Activated CD4-positive, alpha-beta T cell treated with anti-CD3 and anti-CD28 coated beads for 36 hours (primary cell): ENCODE measurements around the gene LMO3. TPM values are rescaled to one million over a fixed set of nuclear protein-coding genes. Genes with fewer than 3 reads are reported as not detected.

Source experiments
- ATAC-seq: fragments of 200-7000 bp; cut with Tn5 transposase; one replicate; pipeline ENCODE4 v1.10.0; 2021; ENCODE audit warnings: mild to moderate bottlenecking, moderate library complexity
- CTCF ChIA-PET: fragments of 350-600 bp; sonication (Branson Sonifier 250); formaldehyde crosslinking; loops from one replicate; lab custom pipeline; 2021; ENCODE audit warnings: antibody characterized with exemption; lab: Charles Lee
- POLR2A ChIA-PET: fragments of 350-600 bp; sonication (Branson Sonifier 250); formaldehyde crosslinking; loops from one replicate; lab custom pipeline; 2021; ENCODE audit warnings: antibody characterized with exemption, inconsistent platforms; lab: Charles Lee
- DNase-seq: peaks from one replicate; pipeline ENCODE4 v3.0.0-alpha.2; 2020
- H3K27ac Mint-ChIP-seq: one replicate; pipeline ENCODE4 v1.8.0; 2021; ENCODE audit warnings: mixed read lengths
- H3K27me3 Mint-ChIP-seq: one replicate; pipeline ENCODE4 v1.8.0; 2021; ENCODE audit warnings: mixed read lengths
- H3K36me3 Mint-ChIP-seq: one replicate; pipeline ENCODE4 v1.8.0; 2021; ENCODE audit warnings: low read depth, mixed read lengths
- H3K4me1 Mint-ChIP-seq: one replicate; pipeline ENCODE4 v1.8.0; 2021; ENCODE audit warnings: mixed read lengths
- H3K4me3 Mint-ChIP-seq: one replicate; pipeline ENCODE4 v1.8.0; 2021; ENCODE audit warnings: mild to moderate bottlenecking, moderate library complexity, mixed read lengths
- H3K9me3 Mint-ChIP-seq: one replicate; pipeline ENCODE4 v1.8.0; 2021; ENCODE audit warnings: low read depth, mixed read lengths
- intact Hi-C, 2 experiments: fragments of 100-400 bp; cut with DNase I in 1 of 2; cut with micrococcal nuclease in 1 of 2; formaldehyde crosslinking; loops; one replicate each; pipeline versions ENCODE4 v1.14.2 to v1.15.1; 2022 to 2024; cut with DNase I, micrococcal nuclease
- total RNA-seq, 2 experiments: library from RNA; stranded (reverse); gene quantifications; one replicate each; pipeline ENCODE4 v1.2.3, GENCODE V29; 2021

LMO3 gene
- total RNA-seq, 2 experiments from 2014 or later = not detected

DNA sequence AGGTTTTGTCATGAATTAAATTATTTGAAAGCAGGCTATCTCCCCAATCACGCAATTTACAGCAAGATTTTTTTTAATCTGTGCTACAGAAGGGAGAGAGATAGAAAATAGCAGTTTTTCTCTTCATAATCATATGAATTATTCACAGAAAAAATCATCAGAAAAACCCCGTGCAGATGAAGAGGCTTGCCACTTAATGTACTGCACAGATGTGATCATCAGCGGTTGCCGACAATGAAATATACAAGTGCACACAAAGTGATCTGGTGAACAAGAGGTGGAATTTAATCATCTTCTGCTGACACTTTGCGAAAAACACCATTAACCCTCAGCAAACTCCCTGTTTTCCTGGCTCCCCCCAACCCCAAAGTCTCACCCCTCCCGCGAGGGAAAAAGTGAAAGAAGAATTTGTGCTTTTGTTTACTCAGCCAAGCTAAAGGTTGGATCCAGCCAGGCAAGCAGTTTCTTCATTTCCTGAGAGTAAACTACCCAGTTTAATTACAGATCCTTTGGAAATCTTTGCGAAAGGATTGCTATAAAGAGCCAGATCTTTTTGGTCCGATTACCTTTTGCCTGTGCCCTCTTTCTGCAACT, 3.1 kb upstream of the LMO3 start:
- Mint-ChIP-seq H3K4me1 (no peaks in the 10 kb centered on the region), H3K27me3 (peaks cover 42% of the 10 kb centered on the region), H3K9me3 (peaks cover 3% of the 10 kb centered on the region), H3K27ac (no peak overlapping the region), H3K36me3 (peaks cover 2% of the 10 kb centered on the region), H3K4me3 (no peak overlapping the region)
- intact Hi-C loops = no loop called here
- POLR2A ChIA-PET = no interaction called here
- CTCF ChIA-PET = no interaction called here
- ATAC-seq (no peak), DNase-seq (no peak)

DNA sequence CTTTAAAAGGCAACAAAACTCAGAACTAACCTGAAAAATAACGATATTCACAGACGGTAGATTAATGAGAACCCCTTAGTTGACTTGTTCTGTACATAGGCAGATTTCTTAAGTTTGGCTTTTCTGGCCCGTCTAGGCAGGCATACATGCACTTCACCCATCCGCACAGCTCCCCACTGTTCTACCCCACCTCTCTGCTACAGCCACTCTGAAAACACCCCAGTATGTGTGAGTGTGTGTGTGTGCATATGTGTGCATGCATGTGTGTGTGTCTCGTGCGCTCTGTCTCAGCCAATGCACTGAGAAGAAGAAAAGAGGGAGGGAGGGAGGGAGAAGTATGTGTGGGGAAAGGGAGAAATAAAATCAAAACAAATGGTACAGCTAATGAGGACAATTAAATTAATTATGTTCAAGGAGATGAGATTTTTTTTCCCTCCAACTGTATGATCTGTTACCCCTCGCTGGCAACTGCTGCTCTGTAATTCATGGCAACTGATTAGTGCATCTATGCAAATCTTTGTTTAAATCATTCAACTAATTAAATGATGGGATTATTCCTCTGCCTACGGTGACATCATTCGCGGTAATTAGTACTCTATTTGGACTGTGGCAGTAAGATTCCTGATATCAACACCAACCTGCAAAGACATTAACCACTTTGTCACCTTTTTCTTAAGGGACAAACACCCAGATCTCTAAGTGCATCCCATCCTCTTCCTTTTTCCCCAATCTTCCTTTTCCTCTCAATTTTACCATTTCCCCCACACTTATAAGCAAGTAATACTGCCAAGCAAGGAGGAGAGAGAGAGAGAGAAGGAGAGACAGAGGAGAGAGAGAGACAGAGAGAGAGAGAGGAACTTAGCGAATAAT, 2.2 kb upstream of the LMO3 start:
- ATAC-seq = no peak
- Mint-ChIP-seq H3K9me3 (peaks cover 4% of the 10 kb centered on the region), H3K27me3 (peaks cover 50% of the 10 kb centered on the region), H3K4me3 (no peak overlapping the region), H3K36me3 (peaks cover 2% of the 10 kb centered on the region), H3K27ac (no peak overlapping the region), H3K4me1 (no peaks in the 10 kb centered on the region)
- intact Hi-C loops = no loop called here
- ChIA-PET CTCF (interaction anchor here (1.6 kb wide), 1 partner anchor 9 kb away, joined by 3 read pairs; no protein-coding TSS in a partner anchor), POLR2A (no interaction called here)
- DNase-seq = no peak

DNA sequence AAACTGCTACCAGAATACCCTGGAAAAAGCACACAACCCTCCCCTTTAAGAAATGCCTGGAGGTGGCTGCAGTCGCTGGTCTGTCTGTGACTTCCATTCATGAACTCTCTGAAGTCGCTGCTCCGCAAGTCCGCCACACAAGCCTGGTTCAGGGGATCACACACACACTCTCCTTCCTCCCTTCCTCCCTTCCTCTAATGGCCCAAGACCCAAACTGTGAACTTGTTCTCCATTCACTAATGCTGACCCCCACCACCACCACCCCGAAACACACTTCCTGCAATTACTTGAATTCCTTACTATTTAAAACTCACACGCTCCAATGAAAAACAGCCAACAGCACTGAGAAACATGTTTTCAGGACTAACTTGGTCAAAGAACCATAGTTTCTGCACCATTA, 1.0 kb upstream of the LMO3 start:
- Mint-ChIP-seq H3K27ac (no peak overlapping the region), H3K4me3 (no peak overlapping the region), H3K36me3 (peaks cover 2% of the 10 kb centered on the region), H3K27me3 (peaks cover 51% of the 10 kb centered on the region), H3K9me3 (peaks cover 4% of the 10 kb centered on the region), H3K4me1 (no peaks in the 10 kb centered on the region)
- ATAC-seq (no peak), DNase-seq (no peak)
- intact Hi-C loops = no loop called here
- CTCF ChIA-PET = interaction anchor here (1.6 kb wide), 1 partner anchor 8 kb away, joined by 3 read pairs; no protein-coding TSS in a partner anchor
- POLR2A ChIA-PET = no interaction called here

DNA sequence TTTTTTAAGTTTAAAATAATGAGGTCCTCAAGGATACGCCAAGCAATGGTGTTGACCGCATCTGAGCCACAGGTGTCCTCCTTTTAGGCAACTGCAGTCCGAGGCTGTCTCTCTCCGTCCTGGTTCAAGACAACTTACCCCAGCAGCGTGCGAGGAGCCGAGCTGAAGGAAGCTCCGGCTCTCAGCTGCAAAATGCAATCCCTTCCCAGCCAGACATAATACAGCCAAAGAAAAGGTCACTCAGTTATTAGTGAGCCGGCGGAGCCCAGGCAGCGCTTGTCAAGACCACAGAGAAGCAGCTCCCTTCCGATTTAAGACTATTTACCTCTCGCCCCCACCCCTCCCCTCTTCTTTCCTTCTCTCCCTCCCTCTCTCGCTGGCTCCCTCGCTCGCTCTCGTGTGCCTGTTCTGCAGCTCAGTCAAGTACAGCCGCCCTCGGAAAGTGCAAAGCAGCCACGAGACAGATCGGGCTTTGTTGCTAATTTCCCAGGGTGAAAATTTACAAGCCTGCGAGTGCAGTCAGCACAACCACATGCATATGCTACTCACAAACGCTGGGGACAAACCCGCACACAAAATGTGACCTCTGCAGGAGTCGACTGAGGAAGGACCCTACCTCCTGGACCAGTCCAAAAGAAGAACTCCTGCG, 363 bp upstream of the LMO3 start:
- DNase-seq (no peak), ATAC-seq (no peak)
- peaks cover 2% of the 10 kb centered on the region for H3K36me3 Mint-ChIP-seq
- peaks cover 4% of the 10 kb centered on the region for H3K9me3 Mint-ChIP-seq
- peaks cover 51% of the 10 kb centered on the region for H3K27me3 Mint-ChIP-seq
- ChIA-PET CTCF (no interaction called here), POLR2A (no interaction called here)
- H3K27ac Mint-ChIP-seq = no peak overlapping the region
- intact Hi-C loops = no loop called here
- H3K4me1 Mint-ChIP-seq = no peaks in the 10 kb centered on the region
- no peak overlapping the region for H3K4me3 Mint-ChIP-seq

DNA sequence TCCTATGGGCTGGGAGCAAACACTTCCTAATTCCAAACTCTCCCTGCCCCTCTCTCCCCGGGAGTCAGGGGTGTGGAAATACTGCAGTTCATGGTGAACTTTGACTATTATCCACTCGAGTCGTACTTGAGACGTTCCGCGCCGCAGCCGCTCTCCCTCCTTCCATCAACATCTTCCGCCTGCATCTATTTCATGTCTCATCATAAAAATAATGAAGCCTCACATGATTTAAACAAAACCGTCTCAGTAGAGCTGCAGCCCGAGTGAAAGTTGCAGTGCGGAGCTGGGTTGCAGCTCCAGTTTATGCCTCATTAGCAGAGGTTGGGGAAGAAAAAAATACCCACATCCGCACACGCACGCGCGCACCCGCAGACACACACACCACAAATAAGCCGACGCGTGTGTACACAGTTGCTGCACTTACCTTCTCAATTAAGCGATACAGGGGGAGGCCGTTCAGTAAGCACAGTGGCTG, 283 bp downstream of the LMO3 start:
- ChIA-PET POLR2A (no interaction called here), CTCF (interaction anchor here (0.7 kb wide), 1 partner anchor 15 kb away, joined by 3 read pairs; no protein-coding TSS in a partner anchor)
- DNase-seq = no peak
- no peak for ATAC-seq
- H3K9me3 Mint-ChIP-seq = peaks cover 4% of the 10 kb centered on the region
- peaks cover 2% of the 10 kb centered on the region for H3K36me3 Mint-ChIP-seq
- H3K4me3 Mint-ChIP-seq = no peak overlapping the region
- H3K27me3 Mint-ChIP-seq = peaks cover 51% of the 10 kb centered on the region
- no peak overlapping the region for H3K27ac Mint-ChIP-seq
- H3K4me1 Mint-ChIP-seq = no peaks in the 10 kb centered on the region
- intact Hi-C loops = no loop called here

DNA sequence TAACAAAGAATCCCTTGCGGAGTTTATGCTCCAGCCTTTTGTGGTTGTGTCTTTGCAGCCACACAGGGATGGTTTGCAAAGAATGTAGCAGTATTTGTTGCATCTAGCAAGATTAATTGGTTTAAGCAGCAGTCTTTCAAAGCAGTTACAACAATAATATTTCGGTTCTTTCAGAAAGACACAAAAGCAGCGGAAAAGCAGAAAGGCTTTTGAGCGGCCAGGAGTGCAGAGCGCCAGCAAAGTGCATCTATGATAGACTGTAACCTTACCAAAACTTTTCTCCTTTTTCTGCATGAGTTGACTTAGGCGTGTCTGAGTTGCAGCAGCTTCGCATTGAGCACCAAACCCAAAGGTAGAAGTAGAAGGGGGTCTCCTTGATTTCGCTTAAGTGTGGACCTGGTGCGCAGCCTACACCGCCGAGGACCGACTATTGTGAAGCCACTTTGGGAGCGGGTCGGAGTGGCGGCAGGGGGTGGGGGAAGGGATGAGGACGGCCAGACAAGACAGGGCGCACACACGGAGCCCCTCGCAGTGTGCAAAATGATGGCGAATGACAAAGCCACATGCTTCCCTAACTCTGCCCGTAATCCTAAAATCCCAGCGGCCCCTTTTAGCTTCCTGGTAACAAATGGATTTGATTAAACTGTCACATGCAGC, 1.2 kb downstream of the LMO3 start:
- ChIA-PET CTCF (no interaction called here), POLR2A (no interaction called here)
- no peak for ATAC-seq
- H3K9me3 Mint-ChIP-seq = peaks cover 4% of the 10 kb centered on the region
- peaks cover 2% of the 10 kb centered on the region for H3K36me3 Mint-ChIP-seq
- intact Hi-C loops = no loop called here
- H3K4me1 Mint-ChIP-seq = no peaks in the 10 kb centered on the region
- H3K27me3 Mint-ChIP-seq = peaks cover 45% of the 10 kb centered on the region
- no peak overlapping the region for H3K4me3 Mint-ChIP-seq
- no peak for DNase-seq
- no peak overlapping the region for H3K27ac Mint-ChIP-seq

DNA sequence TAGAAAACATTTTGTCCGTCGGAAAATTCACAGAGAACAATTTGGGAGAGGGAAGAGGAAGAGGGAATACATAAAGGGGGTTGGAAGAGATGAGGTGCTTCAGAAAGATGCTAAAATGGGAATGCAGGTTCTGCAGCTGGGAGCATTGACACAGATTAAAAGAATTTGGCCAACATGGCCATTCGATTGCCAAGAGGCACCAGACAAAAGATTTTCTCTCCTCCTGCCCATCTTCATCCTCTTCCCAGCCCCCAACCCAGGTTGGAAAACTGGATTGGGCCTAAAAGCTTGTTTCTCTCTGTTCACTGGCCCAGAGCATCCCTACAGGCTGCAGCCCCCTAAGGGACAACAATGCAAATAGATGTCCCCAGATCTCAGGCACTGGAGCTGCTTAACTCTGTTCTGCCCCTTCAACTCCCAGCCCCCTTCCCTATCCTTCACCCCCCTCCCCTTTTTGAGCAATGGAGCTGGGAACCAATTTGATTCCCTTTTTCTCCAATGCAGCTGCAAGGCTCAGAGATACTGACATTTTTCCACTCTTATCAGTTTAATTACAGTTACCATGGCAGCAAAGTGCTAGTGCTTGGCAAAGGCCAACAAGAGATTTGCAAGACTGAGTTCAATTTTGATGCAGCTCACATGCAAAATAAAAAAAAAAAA, 1.9 kb downstream of the LMO3 start:
- Mint-ChIP-seq H3K4me1 (no peaks in the 10 kb centered on the region), H3K9me3 (peaks cover 4% of the 10 kb centered on the region), H3K4me3 (no peak overlapping the region), H3K27ac (no peak overlapping the region), H3K27me3 (peaks cover 39% of the 10 kb centered on the region), H3K36me3 (peaks cover 2% of the 10 kb centered on the region)
- POLR2A ChIA-PET = no interaction called here
- DNase-seq = no peak
- CTCF ChIA-PET = no interaction called here
- ATAC-seq = no peak
- intact Hi-C loops = no loop called here

DNA sequence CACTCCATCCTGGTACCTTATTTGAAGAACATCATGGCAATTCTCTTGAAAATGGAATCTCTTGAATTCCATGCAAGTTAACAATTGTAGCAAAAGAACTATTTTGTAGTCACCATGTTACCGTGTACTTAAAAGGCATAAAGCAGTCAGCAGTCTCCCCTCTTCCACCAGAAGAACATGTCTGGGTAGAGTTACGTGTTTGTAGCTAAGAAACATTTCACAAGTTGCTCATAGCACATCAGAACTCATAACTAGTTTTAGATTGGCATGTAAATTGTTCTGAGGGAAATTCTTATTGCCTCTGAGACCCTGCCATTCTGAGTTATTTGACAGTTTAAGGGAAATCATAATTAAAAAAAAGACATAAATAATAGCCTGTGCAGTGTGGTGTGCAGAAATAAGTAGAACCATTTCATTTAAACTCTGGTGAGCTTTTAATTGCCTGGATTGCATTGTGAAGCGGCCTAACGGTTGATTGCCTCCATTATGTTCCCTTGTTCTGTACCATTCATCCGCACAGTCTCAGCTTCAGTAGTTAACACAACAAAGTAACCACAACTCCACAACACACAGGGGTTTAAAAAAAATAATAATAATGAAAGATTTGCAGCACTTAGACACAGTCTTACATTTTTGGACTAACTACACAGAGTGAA, 2.6 kb downstream of the LMO3 start:
- H3K9me3 Mint-ChIP-seq = peaks cover 4% of the 10 kb centered on the region
- intact Hi-C loops = no loop called here
- ChIA-PET CTCF (no interaction called here), POLR2A (no interaction called here)
- peaks cover 2% of the 10 kb centered on the region for H3K36me3 Mint-ChIP-seq
- H3K27ac Mint-ChIP-seq = no peak overlapping the region
- no peak for ATAC-seq
- no peaks in the 10 kb centered on the region for H3K4me1 Mint-ChIP-seq
- H3K4me3 Mint-ChIP-seq = no peak overlapping the region
- H3K27me3 Mint-ChIP-seq = peaks cover 37% of the 10 kb centered on the region
- no peak for DNase-seq

DNA sequence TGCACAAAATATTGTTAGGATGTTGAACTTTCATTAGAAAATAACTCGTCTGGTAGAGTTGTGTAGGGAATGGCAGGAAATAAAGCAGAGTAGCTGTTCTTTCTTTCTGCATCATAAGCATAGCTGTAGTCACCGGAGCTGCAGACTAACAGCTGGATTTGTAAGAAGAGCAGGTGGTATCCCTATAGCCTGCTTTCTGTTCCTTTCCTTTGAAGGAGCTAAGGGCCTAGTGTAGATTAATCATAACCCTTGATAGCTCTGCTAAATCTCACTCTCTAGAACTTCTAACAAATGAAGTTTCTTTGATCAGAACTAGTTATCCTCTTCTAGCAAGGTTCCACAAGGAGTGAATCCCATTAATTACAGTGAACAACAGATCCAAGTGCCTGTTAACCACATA, 3.5 kb downstream of the LMO3 start:
- H3K9me3 Mint-ChIP-seq = peaks cover 1% of the 10 kb centered on the region
- DNase-seq (no peak), ATAC-seq (no peak)
- POLR2A ChIA-PET = no interaction called here
- intact Hi-C loops = no loop called here
- H3K27ac Mint-ChIP-seq = no peak overlapping the region
- H3K4me1 Mint-ChIP-seq = no peaks in the 10 kb centered on the region
- H3K36me3 Mint-ChIP-seq = peaks cover 2% of the 10 kb centered on the region
- CTCF ChIA-PET = no interaction called here
- H3K27me3 Mint-ChIP-seq = peaks cover 29% of the 10 kb centered on the region
- H3K4me3 Mint-ChIP-seq = no peak overlapping the region

DNA sequence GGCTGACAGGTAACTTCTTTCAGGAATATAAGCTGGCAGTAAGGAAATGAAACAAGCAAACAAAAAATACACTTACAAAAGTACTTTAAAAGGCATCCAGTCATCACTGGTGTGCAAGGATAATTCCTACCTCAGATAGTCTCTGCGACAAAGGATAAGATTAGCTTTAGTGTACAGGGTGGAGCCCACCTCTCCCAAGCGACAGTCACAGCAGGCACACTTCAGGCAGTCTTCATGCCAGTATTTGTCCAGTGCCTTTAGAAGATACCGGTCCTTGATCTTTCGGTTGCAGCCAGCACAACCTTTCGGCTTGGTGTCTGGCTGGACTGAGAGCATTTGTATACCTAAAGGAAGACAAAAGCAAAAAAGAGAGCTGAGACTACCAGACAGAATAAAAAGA, 5.4 kb downstream of the LMO3 start:
- intact Hi-C loops = no loop called here
- Mint-ChIP-seq H3K36me3 (no peaks in the 10 kb centered on the region), H3K27me3 (peaks cover 13% of the 10 kb centered on the region), H3K9me3 (peaks cover 1% of the 10 kb centered on the region), H3K4me3 (no peak overlapping the region), H3K4me1 (no peaks in the 10 kb centered on the region), H3K27ac (no peak overlapping the region)
- CTCF ChIA-PET = interaction anchor here (0.9 kb wide), 1 partner anchor 98 kb away, joined by 3 read pairs; no protein-coding TSS in a partner anchor
- POLR2A ChIA-PET = no interaction called here
- no peak for ATAC-seq
- no peak for DNase-seq
